ENCODE data around the gene TRIM77.
"Not testable (repeated sequence)": the region's sequence is repeated elsewhere in the genome, so short reads cannot be mapped to it uniquely, and the experiment has no call there.

TRIM77 gene, protein sequence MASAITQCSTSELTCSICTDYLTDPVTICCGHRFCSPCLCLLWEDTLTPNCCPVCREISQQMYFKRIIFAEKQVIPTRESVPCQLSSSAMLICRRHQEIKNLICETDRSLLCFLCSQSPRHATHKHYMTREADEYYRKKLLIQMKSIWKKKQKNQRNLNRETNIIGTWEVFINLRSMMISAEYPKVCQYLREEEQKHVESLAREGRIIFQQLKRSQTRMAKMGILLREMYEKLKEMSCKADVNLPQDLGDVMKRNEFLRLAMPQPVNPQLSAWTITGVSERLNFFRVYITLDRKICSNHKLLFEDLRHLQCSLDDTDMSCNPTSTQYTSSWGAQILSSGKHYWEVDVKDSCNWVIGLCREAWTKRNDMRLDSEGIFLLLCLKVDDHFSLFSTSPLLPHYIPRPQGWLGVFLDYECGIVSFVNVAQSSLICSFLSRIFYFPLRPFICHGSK

DNA sequence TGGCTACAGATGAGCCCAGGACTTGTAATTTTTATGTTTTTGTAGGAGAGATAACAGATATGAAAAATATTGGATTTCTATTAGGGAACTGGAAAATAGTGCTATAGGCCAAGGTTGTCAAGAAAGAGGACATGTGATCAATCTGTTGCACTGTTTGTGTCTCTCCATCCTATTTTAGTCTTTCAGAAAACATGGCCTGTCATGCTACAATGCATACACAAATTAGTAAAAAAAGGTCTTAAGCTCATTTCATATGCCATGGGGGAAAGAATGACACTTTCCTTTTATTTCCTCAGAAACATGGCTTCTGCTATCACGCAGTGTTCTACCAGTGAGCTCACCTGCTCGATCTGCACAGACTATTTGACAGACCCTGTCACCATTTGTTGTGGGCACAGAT, at the start of gene TRIM77:
TRIM77 (plus strand) TSS at position 301 of the 400 bp plus-strand sequence; CDS start at position 301, 0 bp downstream.
- H3K9me3 Mint-ChIP-seq, H3K36me3 Mint-ChIP-seq, H3K4me3 Mint-ChIP-seq, H3K4me1 Mint-ChIP-seq, H3K27ac Mint-ChIP-seq, H3K27me3 Mint-ChIP-seq: not testable (repeated sequence)

DNA sequence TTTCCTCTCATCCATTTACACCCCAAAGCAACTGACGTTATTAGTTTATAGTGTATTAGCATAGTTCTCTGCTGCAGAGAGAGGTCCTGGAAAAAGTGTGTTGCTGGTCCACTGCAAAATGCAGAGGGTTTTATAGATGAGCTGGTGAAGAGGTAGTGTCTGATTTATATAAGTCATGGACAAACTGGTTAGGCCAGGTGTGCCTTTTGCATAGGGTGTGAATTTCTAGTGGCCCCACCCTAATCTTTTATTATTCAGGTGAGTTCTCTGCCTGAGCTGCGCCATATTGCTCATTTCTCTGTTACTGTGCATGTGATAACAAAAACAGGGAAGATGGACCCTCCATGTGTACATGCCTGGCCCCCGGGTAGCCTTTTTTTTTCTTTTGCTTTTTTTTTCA, 43.1 kb upstream of the TRIM77 start:
- no peak overlapping the region for H3K27ac Mint-ChIP-seq

DNA sequence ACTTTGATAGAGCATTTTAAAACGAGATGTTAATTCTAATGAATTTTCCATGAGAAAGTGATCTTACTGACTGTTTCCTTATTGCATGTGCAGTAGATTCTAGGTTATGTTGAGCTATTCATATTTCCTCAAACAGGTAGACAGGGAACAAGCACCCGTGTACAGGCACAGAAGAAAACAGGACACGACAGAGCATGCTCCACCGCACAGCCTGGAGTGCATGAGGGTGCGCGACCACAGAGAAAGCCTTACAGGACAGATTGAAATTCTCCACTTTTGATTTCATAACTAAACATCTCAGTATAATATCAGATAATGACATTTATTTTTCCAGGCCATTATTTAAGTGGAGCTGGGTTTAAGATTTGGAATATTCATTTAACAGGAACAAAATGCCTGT, 41.9 kb upstream of the TRIM77 start:
- H3K4me1 Mint-ChIP-seq, H3K36me3 Mint-ChIP-seq, H3K27ac Mint-ChIP-seq, H3K27me3 Mint-ChIP-seq, H3K9me3 Mint-ChIP-seq, H3K4me3 Mint-ChIP-seq: not testable (repeated sequence)

More for the DNA sequence above, 43.1 kb upstream of the TRIM77 start:
- no peaks in the 10 kb centered on the region for H3K36me3 Mint-ChIP-seq
- H3K27me3 Mint-ChIP-seq, result no peaks in the 10 kb centered on the region
- no peaks in the 10 kb centered on the region for H3K4me1 Mint-ChIP-seq
- no peak overlapping the region for H3K4me3 Mint-ChIP-seq
- no peaks in the 10 kb centered on the region for H3K9me3 Mint-ChIP-seq

DNA sequence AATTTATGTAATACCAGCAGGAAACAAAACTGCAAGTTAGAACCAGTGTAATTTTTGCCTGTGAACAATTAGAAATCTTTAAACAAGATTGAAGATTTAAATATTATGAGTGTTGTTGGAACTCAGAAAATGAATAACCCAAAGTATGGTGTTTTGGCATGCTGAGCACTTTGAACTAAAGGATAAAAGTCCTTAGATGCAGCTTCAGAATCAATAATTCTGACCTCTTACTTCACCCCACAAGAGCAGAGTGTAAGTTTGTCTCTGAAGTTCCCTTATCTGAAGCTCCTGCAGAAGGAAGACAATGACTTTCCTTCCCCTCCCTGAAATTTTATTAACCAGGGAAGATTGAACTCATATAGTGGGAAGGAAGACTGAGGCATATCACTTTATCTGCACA, 40.5 kb upstream of the TRIM77 start:
- H3K9me3 Mint-ChIP-seq, H3K36me3 Mint-ChIP-seq, H3K4me3 Mint-ChIP-seq, H3K4me1 Mint-ChIP-seq, H3K27ac Mint-ChIP-seq, H3K27me3 Mint-ChIP-seq: not testable (repeated sequence)

DNA sequence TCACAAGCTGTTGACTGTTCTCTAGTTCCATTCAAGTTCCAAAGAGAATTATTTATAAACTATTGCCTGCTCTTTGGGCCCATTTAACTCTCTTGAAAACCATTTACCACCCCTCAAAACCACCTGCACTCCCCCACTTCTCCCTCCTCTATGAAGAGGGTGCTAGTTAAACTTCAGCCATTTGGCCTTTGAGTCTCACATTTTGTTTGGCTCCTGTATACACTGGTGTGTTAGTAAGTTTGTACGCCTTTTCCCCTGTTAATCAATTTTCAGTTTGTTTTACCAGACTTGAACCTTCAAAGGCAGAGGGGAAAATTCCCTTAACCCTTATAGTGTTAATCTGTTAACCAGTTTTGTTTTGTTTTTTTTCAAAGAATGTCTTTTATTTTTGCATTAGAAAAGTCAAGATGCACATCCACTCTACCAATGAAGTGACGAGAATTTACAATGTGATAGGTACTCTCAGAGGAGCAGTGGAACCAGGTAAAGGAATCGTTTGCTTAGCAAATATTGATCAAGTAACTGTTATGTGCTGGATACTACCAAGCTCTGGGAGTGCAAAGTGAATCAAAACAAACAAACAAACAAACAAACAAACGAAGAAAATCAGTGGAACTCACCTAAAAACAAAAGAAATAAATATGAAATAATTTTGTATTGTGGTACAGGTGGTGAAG, 40.0 kb upstream of the TRIM77 start:
- not testable (repeated sequence) for H3K27ac Mint-ChIP-seq, H3K27me3 Mint-ChIP-seq

DNA sequence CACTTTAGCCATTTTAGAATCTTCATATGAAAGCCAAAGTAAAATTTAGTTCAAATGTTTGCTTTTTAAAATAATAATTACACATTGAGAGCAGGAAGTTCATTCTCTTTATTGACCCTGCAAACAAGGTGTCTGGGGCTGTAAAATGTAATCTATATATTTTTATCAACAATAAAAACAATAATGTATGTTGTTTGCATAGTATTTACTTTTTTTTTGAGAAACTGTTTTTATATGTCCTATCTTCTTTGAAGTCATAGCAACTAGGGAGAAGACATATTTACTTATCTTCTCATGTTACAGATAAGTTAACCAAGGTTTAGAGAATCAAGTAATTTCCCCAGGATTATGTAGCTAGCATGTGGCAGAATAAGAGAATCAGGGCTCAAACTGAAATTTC, 37.6 kb upstream of the TRIM77 start:
- H3K9me3 Mint-ChIP-seq, H3K36me3 Mint-ChIP-seq, H3K27me3 Mint-ChIP-seq, H3K4me1 Mint-ChIP-seq, H3K27ac Mint-ChIP-seq, H3K4me3 Mint-ChIP-seq: not testable (repeated sequence)

More for the DNA sequence above, 40.0 kb upstream of the TRIM77 start:
- H3K4me3 Mint-ChIP-seq, H3K4me1 Mint-ChIP-seq, H3K36me3 Mint-ChIP-seq, H3K9me3 Mint-ChIP-seq: not testable (repeated sequence)

DNA sequence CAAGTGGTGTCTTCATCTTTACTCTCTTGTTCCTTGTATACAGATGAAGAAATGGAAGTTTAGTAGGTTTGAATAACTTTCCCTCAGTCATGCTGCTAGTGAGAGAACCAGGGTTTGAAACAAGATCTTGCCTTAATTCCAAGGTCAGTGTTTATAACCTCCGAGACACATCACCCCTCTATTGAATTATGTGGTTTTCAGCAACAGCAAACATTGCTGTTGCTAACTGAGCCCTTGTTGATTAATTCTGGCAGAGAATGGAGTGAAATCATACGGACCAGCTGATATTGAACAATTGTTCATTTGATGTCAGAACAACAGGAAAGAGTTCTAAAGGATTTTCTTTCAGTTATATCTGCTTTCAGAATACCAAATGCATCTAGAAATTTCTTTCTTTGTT, 36.7 kb upstream of the TRIM77 start:
- not testable (repeated sequence) for H3K36me3 Mint-ChIP-seq, H3K4me3 Mint-ChIP-seq, H3K4me1 Mint-ChIP-seq, H3K27me3 Mint-ChIP-seq, H3K27ac Mint-ChIP-seq
- H3K9me3 Mint-ChIP-seq, result peaks cover 11% of the 10 kb centered on the region

DNA sequence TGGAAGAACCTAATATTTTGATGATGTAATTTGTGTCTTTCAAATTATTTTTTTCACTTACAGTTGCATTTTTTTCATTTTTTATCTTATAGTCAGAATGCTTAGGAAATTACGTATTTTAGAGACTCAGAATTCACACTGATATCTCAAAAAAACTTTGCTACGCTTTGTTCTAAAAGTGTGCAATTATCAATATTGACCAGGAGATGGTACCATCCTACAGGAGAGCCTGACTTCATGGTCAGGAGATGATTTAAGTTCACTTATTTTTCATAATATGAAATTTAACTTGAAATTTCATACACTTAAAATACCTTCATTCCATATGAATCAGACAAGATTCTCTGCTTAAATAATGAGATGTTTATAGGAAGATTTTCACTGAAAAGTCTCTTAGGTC, 34.7 kb upstream of the TRIM77 start:
- peaks cover 11% of the 10 kb centered on the region for H3K9me3 Mint-ChIP-seq
- H3K4me3 Mint-ChIP-seq, H3K27me3 Mint-ChIP-seq, H3K36me3 Mint-ChIP-seq, H3K27ac Mint-ChIP-seq, H3K4me1 Mint-ChIP-seq: not testable (repeated sequence)

DNA sequence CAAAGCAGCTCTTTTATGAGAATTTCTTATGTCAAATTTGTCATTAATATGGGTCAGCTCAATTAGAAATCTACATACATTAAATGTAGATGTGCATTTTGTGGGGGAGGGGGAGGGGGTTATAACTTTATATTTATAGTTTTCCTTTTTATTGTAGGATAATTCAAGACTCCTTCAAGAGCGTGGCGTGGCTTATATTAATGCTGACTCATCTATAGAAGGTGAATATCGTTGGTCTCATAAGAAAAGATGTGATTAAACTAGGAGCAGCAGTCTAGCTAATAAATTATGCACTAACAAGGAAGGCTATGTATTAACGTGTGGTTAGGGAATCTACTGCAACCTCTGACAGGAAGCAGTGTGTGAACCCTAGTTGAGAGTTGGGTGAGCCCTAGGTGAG, 34.2 kb upstream of the TRIM77 start:
- H3K4me3 Mint-ChIP-seq, H3K36me3 Mint-ChIP-seq, H3K27ac Mint-ChIP-seq, H3K4me1 Mint-ChIP-seq, H3K27me3 Mint-ChIP-seq: not testable (repeated sequence)
- peaks cover 11% of the 10 kb centered on the region for H3K9me3 Mint-ChIP-seq

DNA sequence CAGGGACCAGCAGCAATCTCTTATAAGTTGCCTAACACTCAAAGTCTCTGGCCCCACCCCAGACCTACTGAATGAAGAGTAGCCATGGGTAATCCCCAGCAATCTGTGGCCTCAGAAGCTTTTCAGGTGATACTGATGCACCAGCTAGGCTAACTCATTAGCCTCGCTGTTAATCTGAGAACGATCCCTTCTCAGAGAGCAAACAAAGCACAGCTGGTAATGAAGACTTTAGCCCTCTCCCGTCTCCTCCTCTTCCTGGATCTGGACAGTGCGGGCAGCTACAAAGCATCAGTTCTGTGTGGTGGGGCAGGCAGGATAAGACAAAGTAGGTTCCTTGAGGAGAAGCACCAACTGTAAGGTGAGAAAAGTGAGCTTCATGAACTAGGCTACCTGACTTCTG, 3.0 kb upstream of the TRIM77 start:
- not testable (repeated sequence) for H3K9me3 Mint-ChIP-seq, H3K4me1 Mint-ChIP-seq, H3K27ac Mint-ChIP-seq, H3K4me3 Mint-ChIP-seq, H3K27me3 Mint-ChIP-seq, H3K36me3 Mint-ChIP-seq

DNA sequence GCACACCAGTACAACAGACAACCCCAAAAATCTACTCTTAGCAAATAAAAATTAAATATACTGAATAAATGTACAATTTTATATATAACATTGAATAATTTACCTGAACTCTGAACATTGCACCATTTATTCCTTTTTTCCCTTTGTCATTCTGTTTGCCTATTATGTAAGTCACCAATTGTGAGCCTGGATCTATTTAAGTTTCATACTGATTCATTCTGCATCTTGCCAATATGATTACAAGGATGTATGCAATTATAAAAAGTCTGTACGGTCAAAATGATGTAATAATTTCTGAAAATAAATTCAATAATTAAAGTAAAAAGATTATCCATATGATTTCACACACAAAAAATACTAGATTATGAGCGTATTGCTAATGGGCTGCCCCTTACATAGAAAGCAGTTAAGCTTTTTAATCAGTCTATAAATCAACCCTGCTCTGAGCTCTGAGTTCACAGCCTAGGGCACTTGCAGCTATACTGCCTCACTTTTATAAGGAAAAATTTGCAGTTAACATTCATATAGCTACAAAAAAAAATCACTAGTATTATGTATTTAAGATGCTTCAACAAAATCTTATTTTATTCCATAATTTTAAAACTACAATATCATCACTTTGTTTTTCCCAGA, 14.9 kb downstream of the TRIM77 start:
- not testable (repeated sequence) for H3K27me3 Mint-ChIP-seq, H3K9me3 Mint-ChIP-seq

DNA sequence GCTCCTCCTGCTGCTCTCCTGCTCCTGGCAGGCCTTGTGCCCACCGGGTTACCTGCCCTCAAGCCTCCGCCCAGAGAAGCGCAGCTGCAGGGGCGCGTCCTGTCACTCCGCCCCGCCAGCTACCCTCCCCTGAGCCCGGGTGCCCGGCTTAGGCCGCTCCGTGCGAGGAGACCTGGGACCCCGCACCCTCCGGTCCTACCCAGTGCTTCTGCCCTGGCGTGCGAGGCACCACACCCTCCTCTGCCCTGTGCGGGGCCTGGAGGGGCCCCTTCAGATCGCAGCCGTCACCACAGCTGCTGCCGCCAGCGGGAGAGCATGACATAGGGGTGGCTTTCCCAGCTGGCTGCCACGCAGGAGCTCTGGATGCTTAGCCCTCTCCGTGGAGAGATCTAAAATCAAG, 20.1 kb downstream of the TRIM77 start:
- H3K36me3 Mint-ChIP-seq, H3K4me1 Mint-ChIP-seq, H3K9me3 Mint-ChIP-seq, H3K4me3 Mint-ChIP-seq, H3K27me3 Mint-ChIP-seq, H3K27ac Mint-ChIP-seq: not testable (repeated sequence)

More for the DNA sequence above, 14.9 kb downstream of the TRIM77 start:
- H3K27ac Mint-ChIP-seq, H3K4me3 Mint-ChIP-seq, H3K4me1 Mint-ChIP-seq, H3K36me3 Mint-ChIP-seq: not testable (repeated sequence)

DNA sequence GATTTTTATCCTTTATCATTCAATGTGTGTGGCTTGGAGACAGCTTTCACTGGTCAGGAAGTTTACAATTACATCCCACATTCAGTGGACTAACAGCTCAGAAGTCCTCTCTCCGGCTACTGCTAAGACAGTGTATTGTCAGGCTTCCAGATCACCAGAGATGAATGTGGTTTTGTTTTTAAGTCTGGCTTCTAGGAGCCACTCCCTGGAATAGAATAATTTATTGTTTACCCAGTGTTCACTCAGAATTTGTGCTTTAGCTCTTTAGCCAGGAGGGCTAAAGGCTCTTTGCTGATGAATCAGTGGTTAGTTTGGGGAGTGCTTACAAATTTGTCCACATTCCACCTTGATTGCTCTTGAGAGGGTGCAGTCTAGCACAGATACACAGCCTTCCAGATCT, 26.5 kb downstream of the TRIM77 start:
- H3K4me3 Mint-ChIP-seq, result no peak overlapping the region
- no peaks in the 10 kb centered on the region for H3K4me1 Mint-ChIP-seq
- H3K9me3 Mint-ChIP-seq, result no peaks in the 10 kb centered on the region
- H3K27ac Mint-ChIP-seq, result no peak overlapping the region
- H3K27me3 Mint-ChIP-seq, result peaks cover 1% of the 10 kb centered on the region
- H3K36me3 Mint-ChIP-seq, result no peaks in the 10 kb centered on the region

DNA sequence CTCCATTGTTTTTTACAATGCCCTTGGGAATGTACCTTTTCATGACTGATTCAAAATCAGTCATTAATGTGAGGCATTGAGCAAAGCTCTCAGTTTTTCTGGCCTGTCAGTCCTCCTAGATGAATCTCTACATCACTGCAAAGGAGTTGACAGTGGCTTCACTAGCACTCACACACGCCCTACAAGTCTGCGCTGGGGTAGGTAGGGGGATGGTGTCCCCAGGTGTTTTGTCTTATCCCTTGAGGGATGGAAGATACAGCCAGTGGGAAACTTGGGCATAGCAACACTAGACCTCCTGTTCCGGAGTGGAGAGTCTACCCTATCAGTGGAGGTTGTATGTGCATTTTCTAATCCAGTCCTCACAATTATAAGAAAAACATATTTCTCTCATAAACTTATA, 27.0 kb downstream of the TRIM77 start:
- Mint-ChIP-seq H3K27ac (no peak overlapping the region), H3K27me3 (peaks cover 1% of the 10 kb centered on the region), H3K9me3 (no peaks in the 10 kb centered on the region), H3K4me3 (no peak overlapping the region), H3K4me1 (no peaks in the 10 kb centered on the region), H3K36me3 (no peaks in the 10 kb centered on the region)

DNA sequence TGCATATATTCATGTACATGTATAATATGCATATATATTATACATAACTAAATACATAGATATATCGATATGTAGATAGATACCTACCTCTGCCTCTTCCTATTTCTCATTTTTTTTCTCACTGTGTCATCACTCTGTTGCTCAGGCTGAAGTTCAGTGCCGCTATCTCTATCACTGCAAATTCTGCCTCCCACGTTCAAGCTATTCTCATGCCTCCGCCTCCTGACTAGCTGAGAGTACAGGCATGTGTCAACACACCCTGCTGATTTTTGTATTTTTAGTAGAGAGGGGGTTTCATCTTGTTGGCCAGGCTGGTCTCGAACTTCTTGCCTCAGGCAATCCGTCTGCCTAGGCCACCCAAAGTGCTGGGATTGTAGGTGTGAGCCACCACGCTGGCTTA, 31.3 kb downstream of the TRIM77 start:
- not testable (repeated sequence) for H3K9me3 Mint-ChIP-seq, H3K27ac Mint-ChIP-seq, H3K36me3 Mint-ChIP-seq, H3K4me3 Mint-ChIP-seq, H3K27me3 Mint-ChIP-seq, H3K4me1 Mint-ChIP-seq

DNA sequence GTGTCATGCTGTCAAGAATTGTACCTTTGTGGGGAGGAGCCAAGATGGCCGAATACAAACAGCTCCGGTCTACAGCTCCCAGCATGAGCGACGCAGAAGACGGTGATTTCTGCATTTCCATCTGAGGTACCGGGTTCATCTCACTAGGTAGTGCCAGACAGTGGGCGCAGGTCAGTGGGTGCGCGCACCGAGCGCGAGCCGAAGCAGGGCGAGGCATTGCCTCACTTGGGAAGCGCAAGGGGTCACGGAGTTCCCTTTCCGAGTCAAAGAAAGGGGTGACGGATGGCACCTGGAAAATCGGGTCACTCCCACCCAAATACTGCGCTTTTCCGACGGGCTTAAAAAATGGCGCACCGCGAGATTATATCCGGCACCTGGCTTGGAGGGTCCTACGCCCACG, 34.1 kb downstream of the TRIM77 start:
- H3K9me3 Mint-ChIP-seq, result not testable (repeated sequence)

More for the DNA sequence above, 34.1 kb downstream of the TRIM77 start:
- not testable (repeated sequence) for H3K27ac Mint-ChIP-seq, H3K4me1 Mint-ChIP-seq, H3K36me3 Mint-ChIP-seq, H3K4me3 Mint-ChIP-seq, H3K27me3 Mint-ChIP-seq
